C4-2B (cell line): ENCODE data around the gene KRT24.

ENCODE experiments used
- H3K27ac ChIP-seq: fragments of 450-650 bp; 2 replicates; pipeline ENCODE4 v1.5.1; 2017
- ZFX ChIP-seq: fragments of 450-650 bp; IDR thresholded peaks from 2 replicates; pipeline ENCODE4 v1.6.1; 2017
- TF ChIP-seq, protein P1 (sequence below): fragments of 450-650 bp; conservative IDR thresholded peaks from 2 replicates; pipeline ENCODE4 v1.5.1; 2017; ENCODE audit warnings: mild to moderate bottlenecking

Gene KRT24

DNA sequence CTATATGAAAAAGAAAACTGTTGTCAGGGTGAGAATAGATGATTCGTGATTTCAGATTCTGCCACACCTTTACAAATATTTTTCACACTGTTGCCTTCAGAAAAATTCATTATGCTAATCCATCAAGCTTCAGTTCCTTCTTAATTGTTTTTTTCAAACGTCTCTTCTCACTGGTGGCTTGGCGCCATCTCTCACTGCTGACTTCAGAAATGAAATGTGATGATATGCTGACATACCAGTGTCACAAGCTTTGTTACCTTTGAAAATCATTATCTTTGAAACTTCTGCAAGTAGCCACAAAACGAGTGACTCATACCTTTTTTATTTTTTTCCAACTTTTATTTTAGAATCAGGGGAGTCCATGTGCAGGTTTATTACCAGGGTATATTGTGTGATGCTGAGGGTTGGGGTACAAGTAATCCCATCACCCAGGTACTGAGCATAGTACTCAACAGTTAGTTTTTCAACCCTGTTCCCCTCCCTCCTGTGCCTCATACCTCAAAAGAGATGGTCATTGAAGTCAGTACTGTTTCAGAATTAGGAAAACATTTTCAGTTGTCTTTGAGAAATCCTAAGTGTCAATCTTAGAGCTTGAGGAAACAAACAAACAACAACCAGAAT is 24.5 kb downstream of the KRT24 start:
- no peak overlapping the region for H3K27ac ChIP-seq
- TF ChIP-seq, protein P1, sequence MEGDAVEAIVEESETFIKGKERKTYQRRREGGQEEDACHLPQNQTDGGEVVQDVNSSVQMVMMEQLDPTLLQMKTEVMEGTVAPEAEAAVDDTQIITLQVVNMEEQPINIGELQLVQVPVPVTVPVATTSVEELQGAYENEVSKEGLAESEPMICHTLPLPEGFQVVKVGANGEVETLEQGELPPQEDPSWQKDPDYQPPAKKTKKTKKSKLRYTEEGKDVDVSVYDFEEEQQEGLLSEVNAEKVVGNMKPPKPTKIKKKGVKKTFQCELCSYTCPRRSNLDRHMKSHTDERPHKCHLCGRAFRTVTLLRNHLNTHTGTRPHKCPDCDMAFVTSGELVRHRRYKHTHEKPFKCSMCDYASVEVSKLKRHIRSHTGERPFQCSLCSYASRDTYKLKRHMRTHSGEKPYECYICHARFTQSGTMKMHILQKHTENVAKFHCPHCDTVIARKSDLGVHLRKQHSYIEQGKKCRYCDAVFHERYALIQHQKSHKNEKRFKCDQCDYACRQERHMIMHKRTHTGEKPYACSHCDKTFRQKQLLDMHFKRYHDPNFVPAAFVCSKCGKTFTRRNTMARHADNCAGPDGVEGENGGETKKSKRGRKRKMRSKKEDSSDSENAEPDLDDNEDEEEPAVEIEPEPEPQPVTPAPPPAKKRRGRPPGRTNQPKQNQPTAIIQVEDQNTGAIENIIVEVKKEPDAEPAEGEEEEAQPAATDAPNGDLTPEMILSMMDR, result no peak
- TF ChIP-seq ZFX, result no peak

DNA sequence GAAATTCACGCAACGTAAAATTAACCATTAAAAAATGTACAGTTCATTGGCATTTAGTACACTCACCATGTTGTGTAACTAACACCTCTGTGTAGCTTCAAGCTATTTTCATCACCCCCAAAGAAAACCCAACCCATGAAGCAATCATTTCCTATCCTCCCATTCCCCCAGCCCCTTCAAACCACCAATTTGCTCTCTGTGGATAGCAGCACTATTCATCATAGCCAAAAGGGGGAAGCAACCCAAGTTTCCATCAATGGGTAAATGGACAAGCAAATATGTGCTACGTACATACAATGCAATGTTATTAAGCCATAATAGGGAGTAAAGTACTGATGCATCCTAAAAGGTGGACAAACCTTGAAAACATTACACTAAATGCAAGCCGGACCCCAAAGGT is 27.6 kb downstream of the KRT24 start:
- TF ChIP-seq, protein P1, result no peak; the same call in 1 of the 2 replicates
- TF ChIP-seq ZFX, result no peak
- no peak overlapping the region for H3K27ac ChIP-seq

DNA sequence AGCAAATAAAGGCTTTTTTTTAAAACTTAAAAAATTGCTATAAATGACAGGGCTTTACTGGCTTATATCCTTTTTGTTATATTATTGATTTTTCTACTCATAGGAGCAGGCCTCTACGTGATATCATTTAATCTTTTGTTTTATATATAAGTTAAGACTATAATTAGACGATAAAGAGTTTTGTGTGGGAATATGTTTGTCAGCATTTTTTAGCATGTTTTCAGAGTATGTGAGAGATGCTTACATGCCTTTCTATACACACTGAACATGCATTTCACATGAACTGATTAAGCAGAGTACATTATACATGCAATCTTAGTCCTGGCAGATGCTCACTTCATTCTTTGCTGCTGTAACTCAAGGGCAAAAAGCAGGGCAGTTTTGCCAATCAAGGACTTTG is 30.9 kb downstream of the KRT24 start:
- TF ChIP-seq, protein P1, result no peak
- no peak for TF ChIP-seq ZFX

DNA sequence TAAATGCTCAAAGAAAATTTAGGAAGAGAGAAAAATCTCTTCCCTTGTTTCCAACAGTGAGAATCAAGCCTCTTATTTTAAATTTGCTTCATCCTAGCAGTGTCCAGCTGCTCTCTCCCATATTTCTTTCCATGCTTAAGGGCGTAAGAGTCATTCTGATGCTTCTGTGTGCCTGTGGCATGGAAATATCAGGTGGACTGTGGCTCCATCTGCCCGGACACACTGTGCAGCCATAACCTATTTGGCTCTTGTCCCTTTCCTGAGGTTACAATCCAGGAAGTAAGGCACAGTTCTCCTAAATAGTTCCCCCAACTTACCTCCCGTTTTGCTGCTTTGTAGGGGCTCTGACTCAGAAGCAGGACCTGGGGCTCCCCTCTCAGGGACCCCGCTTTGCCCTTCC is 32.3 kb downstream of the KRT24 start:
- no peak overlapping the region for H3K27ac ChIP-seq
- no peak for TF ChIP-seq ZFX
- TF ChIP-seq, protein P1, result no peak

More for the DNA sequence above, 30.9 kb downstream of the KRT24 start:
- H3K27ac ChIP-seq, result no peak overlapping the region

DNA sequence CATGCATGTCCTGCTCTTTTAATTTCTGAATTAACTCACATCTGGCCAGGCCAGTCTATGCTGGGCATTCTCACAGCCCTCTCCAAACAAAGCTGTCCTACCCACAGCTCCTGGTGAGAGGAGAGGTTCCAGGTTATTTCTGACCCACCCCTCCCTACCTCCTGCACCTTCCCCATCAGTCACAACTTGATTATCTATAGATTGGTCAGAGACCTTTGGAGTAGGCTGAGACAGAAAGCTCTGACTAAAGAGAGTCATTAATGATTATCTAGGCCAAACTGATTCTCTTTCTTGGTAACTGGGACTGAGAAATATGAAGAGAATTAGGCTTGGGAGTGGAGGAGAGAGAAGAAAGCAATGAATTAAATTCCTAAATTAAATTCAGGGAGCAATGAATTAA is 37.2 kb downstream of the KRT24 start:
- no peak for TF ChIP-seq ZFX
- TF ChIP-seq, protein P1, result no peak
- no peak overlapping the region for H3K27ac ChIP-seq

DNA sequence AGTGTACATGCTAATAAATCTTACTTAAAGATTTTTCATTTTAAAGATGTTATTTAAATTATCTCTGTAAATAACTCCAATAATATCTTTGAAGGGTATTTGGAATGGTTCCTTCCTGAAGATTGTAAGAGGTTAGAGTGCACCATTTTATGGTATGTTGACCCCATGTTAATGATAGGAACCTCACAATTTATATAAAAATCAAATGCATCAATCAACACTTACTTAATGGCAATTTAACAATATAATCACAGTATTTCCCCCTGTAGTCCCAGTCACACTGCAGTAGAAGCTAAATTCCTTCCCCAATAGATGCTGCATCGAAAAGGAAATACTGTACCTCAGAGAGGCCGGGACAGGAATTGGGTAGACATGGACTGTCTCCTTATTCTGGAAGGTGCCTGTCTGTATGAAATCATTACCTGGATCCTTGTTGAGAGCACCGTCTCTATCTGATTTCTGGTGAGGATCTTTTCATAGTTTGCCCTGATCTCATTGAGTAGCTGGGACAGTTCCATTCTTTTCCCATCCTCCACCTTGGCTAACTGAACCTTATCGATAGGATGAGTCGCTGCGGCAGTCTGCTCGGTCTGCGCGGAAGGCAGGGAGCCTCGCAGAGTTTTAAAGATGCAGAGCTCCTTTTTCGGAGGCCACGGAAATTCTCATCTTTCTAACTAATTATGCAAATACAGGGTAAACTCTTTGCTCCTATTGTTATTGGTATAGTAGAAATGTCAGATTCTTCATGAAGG is 38.8 kb downstream of the KRT24 start, which contains the start of gene KRT222:
Gene KRT222, minus strand, starts transcription at position 596 of the 752 bp plus-strand sequence. Its CDS starts 78 bp downstream, at position 518.
- no peak within 1 kb of the TSS for H3K27ac ChIP-seq
- no peak for TF ChIP-seq ZFX
- TF ChIP-seq, protein P1, result no peak

DNA sequence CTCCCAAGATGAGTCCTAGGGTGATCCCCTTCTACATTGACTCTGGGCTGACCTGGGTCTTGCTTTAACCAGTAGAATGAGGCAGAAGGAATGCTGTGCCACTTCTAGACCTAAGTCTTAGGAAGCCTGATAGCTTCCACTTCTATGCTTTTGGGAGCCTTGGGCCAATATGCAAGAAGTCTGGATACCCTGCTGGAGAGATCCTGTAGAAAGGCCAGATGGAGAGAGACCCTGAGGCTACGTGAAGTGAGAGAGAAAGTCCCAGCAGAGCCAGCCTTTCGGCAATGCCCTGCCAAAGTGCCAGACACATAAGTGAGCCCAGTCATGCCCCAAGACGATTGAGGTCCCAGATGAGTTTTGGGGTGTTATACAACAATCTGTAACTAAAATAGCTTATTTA is 40.3 kb downstream of the KRT24 start:
- TF ChIP-seq, protein P1, result no peak
- no peak for TF ChIP-seq ZFX
- no peak overlapping the region for H3K27ac ChIP-seq
